PC-3 (cell line): ENCODE results near the gene STAT4. TPM values are rescaled to one million over a fixed set of nuclear protein-coding genes. Genes with fewer than 3 reads are reported as not detected.

Source experiments
- ATAC-seq: fragments of 200-7000 bp; cut with Tn5 transposase; 2 replicates; pipeline ENCODE4 v1.9.1; 2020; ENCODE audit warnings: mild to moderate bottlenecking, moderate library complexity
- BruUV-seq: library from RNA; stranded (reverse); fragments of 400-500 nt; replicated peaks from 2 replicates; lab custom pipeline; 2021; lab: Mats Ljungman, UMichigan
- CTCF ChIA-PET: fragments of 300-600 bp; sonication (Branson Sonifier 250); formaldehyde crosslinking; loops from one replicate; lab custom pipeline; 2022; ENCODE audit warnings: antibody characterized with exemption; lab: Charles Lee
- POLR2A ChIA-PET: fragments of 300-600 bp; sonication (Branson Sonifier 250); formaldehyde crosslinking; loops from one replicate; lab custom pipeline; 2022; ENCODE audit warnings: antibody characterized with exemption; ENCODE audit not compliant: unreplicated experiment; lab: Charles Lee
- DNase-seq: peaks from one replicate; pipeline ENCODE4 v3.0.0-alpha.2; 2015
- H2AFZ ChIP-seq: fragments of 300-600 bp; sonication (generic); 2 replicates; pipeline ENCODE4 v1.6.0; 2016; ENCODE audit warnings: antibody characterized with exemption, low read length
- H3F3A ChIP-seq: fragments of 300-600 bp; sonication (generic); one replicate; pipeline ENCODE4 v1.6.0; 2017; ENCODE audit warnings: antibody characterized with exemption, low read length, control low read depth, mild to moderate bottlenecking; ENCODE audit not compliant: unreplicated experiment
- H3K27ac ChIP-seq: fragments of 300-600 bp; sonication (generic); 2 replicates; pipeline ENCODE4 v1.5.1; 2016; ENCODE audit warnings: mild to moderate bottlenecking, low read length
- H3K27me3 ChIP-seq: fragments of 300-600 bp; sonication (generic); 2 replicates; pipeline ENCODE4 v1.6.1; 2016; ENCODE audit warnings: low read length, mixed read lengths
- H3K36me3 ChIP-seq: fragments of 300-600 bp; sonication (generic); 2 replicates; pipeline ENCODE4 v1.6.1; 2016; ENCODE audit warnings: low read depth, mixed run types, low read length, mixed read lengths
- H3K4me1 ChIP-seq: fragments of 300-600 bp; sonication (generic); 2 replicates; pipeline ENCODE4 v1.5.1; 2016; ENCODE audit warnings: low read length; ENCODE audit not compliant: insufficient read depth
- H3K4me2 ChIP-seq: fragments of 300-600 bp; sonication (generic); 2 replicates; pipeline ENCODE4 v1.6.0; 2016; ENCODE audit warnings: low read length
- H3K4me3 ChIP-seq: fragments of 300-600 bp; sonication (generic); 2 replicates; pipeline ENCODE4 v1.5.1; 2016; ENCODE audit warnings: mild to moderate bottlenecking, low read length, mixed read lengths
- H3K79me2 ChIP-seq: fragments of 300-600 bp; sonication (generic); 2 replicates; pipeline ENCODE4 v1.6.1; 2017; ENCODE audit warnings: low read length, mixed read lengths
- H3K9ac ChIP-seq: fragments of 300-600 bp; sonication (generic); 2 replicates; pipeline ENCODE4 v1.6.0; 2016; ENCODE audit warnings: mild to moderate bottlenecking, low read length
- H3K9me2 ChIP-seq: fragments of 300-600 bp; sonication (generic); replicated peaks from 2 replicates; pipeline ENCODE4 v1.6.1; 2016; ENCODE audit warnings: mixed run types, low read length, mixed read lengths
- H3K9me3 ChIP-seq: fragments of 300-600 bp; sonication (generic); 2 replicates; pipeline ENCODE4 v1.6.1; 2016; ENCODE audit warnings: low read length, mixed read lengths
- H4K20me1 ChIP-seq: fragments of 300-600 bp; sonication (generic); 2 replicates; pipeline ENCODE4 v1.6.1; 2016; ENCODE audit warnings: low read length, mixed read lengths
- EZH2 ChIP-seq: fragments of 300-600 bp; sonication (generic); IDR thresholded peaks from one replicate; pipeline ENCODE4 v1.6.1; 2017; ENCODE audit warnings: antibody characterized with exemption, mild to moderate bottlenecking, low read length; ENCODE audit not compliant: unreplicated experiment
- EZH2phosphoT487 ChIP-seq: fragments of 300-600 bp; sonication (generic); IDR thresholded peaks from 2 replicates; pipeline ENCODE4 v1.6.1; 2018; ENCODE audit warnings: mild to moderate bottlenecking, antibody characterized with exemption, low read length, borderline replicate concordance
- intact Hi-C: fragments of 100-400 bp; cut with micrococcal nuclease; formaldehyde crosslinking; loops from 2 replicates; pipeline ENCODE4 v1.9.0; 2023
- total RNA-seq: library from RNA; depleted of rRNA; stranded (reverse); fragments of >200 nt; gene quantifications from 2 replicates; pipeline ENCODE4 v1.2.3, GENCODE V29; 2014
- TF ChIP-seq, protein P1 (sequence below): fragments of 300-600 bp; sonication (generic); conservative IDR thresholded peaks from 2 replicates; pipeline ENCODE4 v1.5.1; 2017; ENCODE audit warnings: antibody characterized with exemption, low read depth, mild to moderate bottlenecking, low read length

STAT4 gene
- total RNA-seq, 1 experiment from 2014 or later, result 1.6 TPM

DNA sequence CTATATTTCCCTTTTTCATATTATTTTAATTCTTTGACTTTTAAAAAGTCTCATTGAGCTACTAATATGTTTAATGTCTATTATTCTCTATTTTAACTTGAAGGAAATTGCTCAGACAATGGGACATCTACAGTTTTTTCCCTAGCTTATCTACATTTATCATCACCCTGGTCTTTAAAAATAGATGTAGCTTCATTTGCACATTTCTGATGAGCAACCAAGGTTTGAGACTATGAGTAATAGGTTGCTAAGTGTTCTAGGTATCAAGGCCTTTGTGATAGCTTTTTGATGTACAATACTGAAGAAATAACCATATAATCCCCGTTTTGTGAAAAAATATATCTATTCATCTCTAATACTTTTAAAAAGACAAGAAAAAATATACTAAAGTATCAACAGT is 47.0 kb downstream of the STAT4 start:
- Histone ChIP-seq H3F3A (no peaks in the 10 kb centered on the region), H3K9me2 (no peaks in the 10 kb centered on the region), H3K9ac (no peak overlapping the region), H3K4me2 (no peak overlapping the region), H3K27me3 (no peaks in the 10 kb centered on the region), H3K36me3 (no peaks in the 10 kb centered on the region), H4K20me1 (no peaks in the 10 kb centered on the region), H3K4me1 (no peaks in the 10 kb centered on the region), H3K27ac (no peak overlapping the region), H3K4me3 (no peak overlapping the region), H3K9me3 (no peaks in the 10 kb centered on the region), H3K79me2 (no peaks in the 10 kb centered on the region), H2AFZ (no peak overlapping the region)
- intact Hi-C loops, result no loop called here
- POLR2A ChIA-PET, result no interaction called here
- no peak for TF ChIP-seq EZH2
- DNase-seq (no peak), ATAC-seq (no peak)
- no TSS peak for BruUV-seq
- CTCF ChIA-PET, result no interaction called here

DNA sequence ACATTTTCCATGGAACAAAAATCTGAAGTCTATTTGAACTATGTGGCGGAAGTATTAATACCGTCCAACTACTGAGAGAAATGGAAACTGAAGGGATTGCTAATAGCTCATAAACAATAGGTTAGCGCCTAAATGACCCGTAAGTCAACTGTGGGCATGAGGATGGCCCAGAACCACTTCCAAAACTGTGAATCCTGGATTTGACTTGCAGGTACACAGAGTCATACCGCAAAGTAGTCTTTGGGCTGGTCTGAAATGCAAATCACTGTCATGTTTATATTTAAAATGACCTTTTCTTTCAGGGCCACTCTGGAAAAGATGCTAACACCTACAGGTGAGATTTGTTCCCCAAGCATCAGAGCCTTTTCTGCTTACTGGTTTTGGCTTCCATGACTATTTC is 50.6 kb downstream of the STAT4 start:
- POLR2A ChIA-PET, result no interaction called here
- no TSS peak for BruUV-seq

DNA sequence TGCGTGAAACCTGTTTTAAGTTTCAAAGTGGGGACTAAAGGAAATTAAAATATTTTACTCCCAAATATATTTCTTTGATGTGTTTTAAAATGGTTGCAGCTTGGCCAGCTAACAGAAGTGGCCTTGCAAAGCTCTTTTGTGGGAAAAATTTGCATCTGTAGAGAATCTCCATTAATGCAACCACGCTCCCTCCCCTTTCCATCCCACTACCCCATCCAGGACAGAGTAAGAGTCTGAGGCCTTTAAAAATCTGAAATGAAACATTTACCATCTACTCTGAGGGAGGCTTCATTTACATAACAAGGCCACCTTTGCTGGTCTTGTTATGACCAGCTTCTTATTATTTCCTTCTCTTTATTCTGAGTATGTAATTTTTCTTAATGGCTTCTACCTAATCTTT is 63.5 kb downstream of the STAT4 start:
- no peak overlapping the region for H3K4me2 ChIP-seq
- H3K27me3 ChIP-seq, result no peaks in the 10 kb centered on the region
- no peak overlapping the region for H3K4me3 ChIP-seq
- ChIA-PET POLR2A (no interaction called here), CTCF (no interaction called here)
- TF ChIP-seq EZH2phosphoT487 (no peak), EZH2 (no peak)
- TF ChIP-seq, protein P1, sequence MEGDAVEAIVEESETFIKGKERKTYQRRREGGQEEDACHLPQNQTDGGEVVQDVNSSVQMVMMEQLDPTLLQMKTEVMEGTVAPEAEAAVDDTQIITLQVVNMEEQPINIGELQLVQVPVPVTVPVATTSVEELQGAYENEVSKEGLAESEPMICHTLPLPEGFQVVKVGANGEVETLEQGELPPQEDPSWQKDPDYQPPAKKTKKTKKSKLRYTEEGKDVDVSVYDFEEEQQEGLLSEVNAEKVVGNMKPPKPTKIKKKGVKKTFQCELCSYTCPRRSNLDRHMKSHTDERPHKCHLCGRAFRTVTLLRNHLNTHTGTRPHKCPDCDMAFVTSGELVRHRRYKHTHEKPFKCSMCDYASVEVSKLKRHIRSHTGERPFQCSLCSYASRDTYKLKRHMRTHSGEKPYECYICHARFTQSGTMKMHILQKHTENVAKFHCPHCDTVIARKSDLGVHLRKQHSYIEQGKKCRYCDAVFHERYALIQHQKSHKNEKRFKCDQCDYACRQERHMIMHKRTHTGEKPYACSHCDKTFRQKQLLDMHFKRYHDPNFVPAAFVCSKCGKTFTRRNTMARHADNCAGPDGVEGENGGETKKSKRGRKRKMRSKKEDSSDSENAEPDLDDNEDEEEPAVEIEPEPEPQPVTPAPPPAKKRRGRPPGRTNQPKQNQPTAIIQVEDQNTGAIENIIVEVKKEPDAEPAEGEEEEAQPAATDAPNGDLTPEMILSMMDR, result no peak
- H3K27ac ChIP-seq, result no peak overlapping the region
- H3K9me2 ChIP-seq, result no peaks in the 10 kb centered on the region
- intact Hi-C loops, result no loop called here
- H3K4me1 ChIP-seq, result no peaks in the 10 kb centered on the region
- H3K36me3 ChIP-seq, result no peaks in the 10 kb centered on the region
- DNase-seq (no peak), ATAC-seq (no peak)
- BruUV-seq, result no TSS peak
- H4K20me1 ChIP-seq, result no peaks in the 10 kb centered on the region
- no peaks in the 10 kb centered on the region for H3F3A ChIP-seq
- H3K9ac ChIP-seq, result no peak overlapping the region
- no peaks in the 10 kb centered on the region for H3K79me2 ChIP-seq
- H2AFZ ChIP-seq, result no peak overlapping the region
- no peaks in the 10 kb centered on the region for H3K9me3 ChIP-seq

More for the DNA sequence above, 50.6 kb downstream of the STAT4 start:
- Histone ChIP-seq H3F3A (no peaks in the 10 kb centered on the region), H3K9me2 (no peaks in the 10 kb centered on the region), H3K4me2 (no peak overlapping the region), H3K36me3 (no peaks in the 10 kb centered on the region), H3K4me3 (no peak overlapping the region), H3K9me3 (no peaks in the 10 kb centered on the region), H3K9ac (no peak overlapping the region), H3K4me1 (no peaks in the 10 kb centered on the region), H3K79me2 (no peaks in the 10 kb centered on the region), H3K27ac (no peak overlapping the region), H2AFZ (no peak overlapping the region), H4K20me1 (no peaks in the 10 kb centered on the region), H3K27me3 (no peaks in the 10 kb centered on the region)
- no peak for ATAC-seq
- intact Hi-C loops, result no loop called here
- TF ChIP-seq EZH2, result no peak
- no peak for TF ChIP-seq EZH2phosphoT487
- TF ChIP-seq, protein P1, result no peak
- CTCF ChIA-PET, result no interaction called here
- no peak for DNase-seq
